B cell (primary cell): Measurements from ENCODE around the gene SNRNP70. TPM values are rescaled to one million over a fixed set of nuclear protein-coding genes. Genes with fewer than 3 reads are reported as not detected.
A peak's percentile ranks its signal among the peaks of the same experiment; 100 is the strongest.

Source experiments
- ATAC-seq: fragments of 200-7000 bp; cut with Tn5 transposase; one replicate; pipeline ENCODE4 v1.10.0; 2021; ENCODE audit warnings: low read depth, mild to moderate bottlenecking, moderate number of reproducible peaks, moderate library complexity
- CTCF ChIA-PET: fragments of 350-600 bp; sonication (Branson Sonifier 250); formaldehyde crosslinking; loops from one replicate; lab custom pipeline; 2021; ENCODE audit warnings: antibody characterized with exemption, inconsistent platforms; lab: Charles Lee
- POLR2A ChIA-PET: fragments of 350-600 bp; sonication (Branson Sonifier 250); formaldehyde crosslinking; loops from one replicate; lab custom pipeline; 2021; ENCODE audit warnings: antibody characterized with exemption; lab: Charles Lee
- DNase-seq: peaks from one replicate; pipeline ENCODE4 v3.0.0; 2013
- H2AFZ ChIP-seq: 2 replicates; pipeline ENCODE4 v1.6.1; 2012; ENCODE audit warnings: mild to moderate bottlenecking, low read depth, low read length; ENCODE audit not compliant: insufficient read depth, poor library complexity, severe bottlenecking
- H3K27ac ChIP-seq, 2 donors: 1 replicate in 1 of 2; 2 replicates in 1 of 2; pipeline ENCODE4 v1.5.1; 2012 to 2013; ENCODE audit warnings: low read length in 2 of 2, mild to moderate bottlenecking in 2 of 2, moderate library complexity in 1 of 2
- H3K27me3 ChIP-seq, 4 experiments: fragments of 200-600 bp in 1 of 4; sonication (generic) in 1 of 4; replicated peaks in 1 of 4; 1 replicate in 2 of 4; 2 replicates in 2 of 4; pipeline versions ENCODE4 v1.6.1 to v1.7.0; 2013 to 2016; ENCODE audit warnings: low read length in 3 of 4, mild to moderate bottlenecking in 2 of 4, mixed read lengths in 1 of 4, moderate library complexity in 1 of 4; ENCODE audit not compliant: insufficient read depth in 4 of 4, control insufficient read depth in 3 of 4; ENCODE audit errors: control extremely low read depth in 1 of 4
- H3K36me3 ChIP-seq, 2 experiments: replicated peaks in 1 of 2; 1 replicate in 1 of 2; 2 replicates in 1 of 2; pipeline versions ENCODE4 v1.6.1 to v1.7.1; 2013; ENCODE audit warnings: low read length in 1 of 2; ENCODE audit not compliant: insufficient read depth in 2 of 2, control insufficient read depth in 1 of 2; ENCODE audit errors: control extremely low read depth in 1 of 2, extremely low read depth in 1 of 2
- H3K4me1 ChIP-seq, 2 donors: fragments of 200-600 bp in 1 of 2; sonication (generic) in 1 of 2; 1 replicate in 1 of 2; 2 replicates in 1 of 2; pipeline versions ENCODE4 v1.5.1 to v1.6.1; 2013 to 2017; ENCODE audit warnings: low read length in 2 of 2; ENCODE audit not compliant: control insufficient read depth in 2 of 2, insufficient read depth in 2 of 2
- H3K4me2 ChIP-seq: replicated peaks from 2 replicates; pipeline ENCODE3; 2012; ENCODE audit warnings: mild to moderate bottlenecking, low read depth, low read length; ENCODE audit not compliant: poor library complexity, severe bottlenecking
- H3K4me3 ChIP-seq, 5 experiments: fragments of 200-600 bp in 1 of 5; sonication (generic) in 1 of 5; 1 replicate in 3 of 5; 2 replicates in 2 of 5; pipeline versions ENCODE4 v1.5.1 to v1.7.0; 2011 to 2016; ENCODE audit warnings: low read length in 4 of 5, mild to moderate bottlenecking in 4 of 5, low read depth in 2 of 5, control low read depth in 1 of 5, moderate library complexity in 1 of 5; ENCODE audit not compliant: insufficient read depth in 1 of 5; ENCODE audit errors: control extremely low read depth in 1 of 5, extremely low read depth in 1 of 5
- H3K79me2 ChIP-seq: fragments of 200-600 bp; sonication (generic); one replicate; pipeline ENCODE4 v1.6.0; 2016; ENCODE audit warnings: low read length; ENCODE audit not compliant: control insufficient read depth, insufficient read depth
- H3K9ac ChIP-seq: fragments of 200-600 bp; sonication (generic); 2 replicates; pipeline ENCODE4 v1.6.1; 2017; ENCODE audit warnings: mild to moderate bottlenecking, low read length, moderate library complexity
- H3K9me3 ChIP-seq, 3 donors: one replicate each; pipeline versions ENCODE4 v1.6.1 to v1.7.1; 2013; ENCODE audit warnings: low read length in 2 of 3; ENCODE audit not compliant: control insufficient read depth in 2 of 3, insufficient read depth in 1 of 3; ENCODE audit errors: control extremely low read depth in 1 of 3
- H4K20me1 ChIP-seq: 2 replicates; pipeline ENCODE4 v1.6.0; 2012; ENCODE audit warnings: mild to moderate bottlenecking, low read length; ENCODE audit not compliant: insufficient read depth, control insufficient read depth, poor library complexity, severe bottlenecking
- H3K27ac Mint-ChIP-seq: one replicate; pipeline ENCODE4 v1.8.0; 2021; ENCODE audit warnings: mixed read lengths
- H3K27me3 Mint-ChIP-seq: one replicate; pipeline ENCODE4 v1.8.0; 2021; ENCODE audit warnings: mixed read lengths
- H3K4me1 Mint-ChIP-seq: one replicate; pipeline ENCODE4 v1.8.0; 2021; ENCODE audit warnings: mixed read lengths
- H3K4me3 Mint-ChIP-seq: one replicate; pipeline ENCODE4 v1.8.0; 2021; ENCODE audit warnings: mixed read lengths
- H3K9me3 Mint-ChIP-seq: one replicate; pipeline ENCODE4 v1.8.0; 2022; ENCODE audit warnings: mixed read lengths; ENCODE audit not compliant: insufficient read depth
- EZH2 ChIP-seq: IDR thresholded peaks from 2 replicates; pipeline ENCODE4 v1.6.1; 2012; ENCODE audit warnings: borderline replicate concordance, low read depth, mild to moderate bottlenecking, moderate library complexity, low read length; ENCODE audit not compliant: insufficient read depth, poor library complexity, severe bottlenecking
- WGBS: methylation state at CpG from one replicate; pipeline ENCODE4 v1.1.5; 2013; ENCODE audit warnings: missing lambda C conversion rate; ENCODE audit not compliant: insufficient coverage; 5-methylcytosine and 5-hydroxymethylcytosine counted together
- intact Hi-C: fragments of 100-400 bp; cut with micrococcal nuclease; formaldehyde crosslinking; loops from one replicate; pipeline ENCODE4 v1.10.0; 2022
- polyA plus RNA-seq: library from polyadenylated mRNA; depleted of rRNA; stranded (reverse); fragments of >200 nt; gene quantifications from 2 replicates; pipeline ENCODE4 v1.2.3, GENCODE V29; 2012
- total RNA-seq, 2 donors: library from RNA; stranded (reverse); fragments of 120-200 nt in 1 of 2; gene quantifications; 1 replicate in 1 of 2; 2 replicates in 1 of 2; pipeline versions ENCODE4 v1.2.3 to v1.2.4, GENCODE V29; 2013 to 2022
- TF ChIP-seq, protein P1 (sequence below): fragments of 200-600 bp; IDR thresholded peaks from one replicate; pipeline ENCODE4 v1.8.0; 2022; ENCODE audit warnings: antibody characterized with exemption, mild to moderate bottlenecking

Gene SNRNP70
- total and polyA plus RNA-seq, 2 donors (not counting 1 experiment from before 2014, with no cell fraction given), result 598 to 954 TPM

DNA sequence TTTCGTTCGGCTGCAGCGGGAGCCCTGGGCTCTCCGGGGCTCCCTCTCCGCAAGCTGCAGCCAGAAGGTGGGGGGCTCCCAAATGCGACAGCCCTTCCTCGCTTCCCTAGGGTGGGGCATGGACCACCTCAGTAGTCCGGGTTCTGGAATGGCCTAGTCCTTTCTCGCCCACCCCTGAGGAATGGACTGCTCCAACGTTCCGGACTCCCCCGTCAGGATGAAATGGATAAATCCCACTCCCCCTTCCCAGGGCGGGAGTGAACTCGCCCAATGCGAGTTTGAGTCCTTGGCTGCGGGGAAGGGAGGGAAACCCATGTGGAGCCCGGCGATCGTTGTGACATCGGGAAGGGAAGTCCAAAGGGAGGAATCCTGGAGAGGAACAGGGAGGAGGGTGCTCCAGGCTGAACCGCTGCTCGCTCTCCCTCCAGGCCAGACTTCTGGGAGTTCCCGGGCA lies 64.4 kb downstream of the SNRNP70 start:
- H3K4me3 Mint-ChIP-seq, result peak overlapping the region; percentile 89
- Histone ChIP-seq H4K20me1 (no peaks in the 10 kb centered on the region), H3K36me3 (no peaks in the 10 kb centered on the region), H3K9me3 (peaks cover 0 to 63% (median 7%) of the 10 kb centered on the region in 3 donors), H3K27me3 (peaks cover 0 to 79% (median 38%) of the 10 kb centered on the region in 4 experiments), H3K4me1 (peaks cover 44 to 48% of the 10 kb centered on the region in 2 donors), H3K27ac (no peak overlapping the region), H3K79me2 (no peaks in the 10 kb centered on the region), H3K9ac (peak overlapping the region; percentile 78), H3K4me2 (peak overlapping the region; percentile 97), H3K4me3 (peak overlapping the region in 4 of 5 experiments; percentile 57 to 76 (median 61)), H2AFZ (peak overlapping the region; percentile 74)
- no peak for TF ChIP-seq EZH2
- TF ChIP-seq, protein P1, sequence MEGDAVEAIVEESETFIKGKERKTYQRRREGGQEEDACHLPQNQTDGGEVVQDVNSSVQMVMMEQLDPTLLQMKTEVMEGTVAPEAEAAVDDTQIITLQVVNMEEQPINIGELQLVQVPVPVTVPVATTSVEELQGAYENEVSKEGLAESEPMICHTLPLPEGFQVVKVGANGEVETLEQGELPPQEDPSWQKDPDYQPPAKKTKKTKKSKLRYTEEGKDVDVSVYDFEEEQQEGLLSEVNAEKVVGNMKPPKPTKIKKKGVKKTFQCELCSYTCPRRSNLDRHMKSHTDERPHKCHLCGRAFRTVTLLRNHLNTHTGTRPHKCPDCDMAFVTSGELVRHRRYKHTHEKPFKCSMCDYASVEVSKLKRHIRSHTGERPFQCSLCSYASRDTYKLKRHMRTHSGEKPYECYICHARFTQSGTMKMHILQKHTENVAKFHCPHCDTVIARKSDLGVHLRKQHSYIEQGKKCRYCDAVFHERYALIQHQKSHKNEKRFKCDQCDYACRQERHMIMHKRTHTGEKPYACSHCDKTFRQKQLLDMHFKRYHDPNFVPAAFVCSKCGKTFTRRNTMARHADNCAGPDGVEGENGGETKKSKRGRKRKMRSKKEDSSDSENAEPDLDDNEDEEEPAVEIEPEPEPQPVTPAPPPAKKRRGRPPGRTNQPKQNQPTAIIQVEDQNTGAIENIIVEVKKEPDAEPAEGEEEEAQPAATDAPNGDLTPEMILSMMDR, result no peak
- no peak for ATAC-seq
- WGBS, result under 1% methylated on average over 17 of the region's 23 CpGs
- no peaks in the 10 kb centered on the region for H3K9me3 Mint-ChIP-seq
- POLR2A ChIA-PET, result interaction anchor here (0.6 to 1.0 kb wide), 2 partner anchors 23 to 253 kb away, joined by 3 to 7 read pairs; no protein-coding TSS in a partner anchor
- CTCF ChIA-PET, result interaction anchor here (1.8 kb wide), 2 partner anchors 35 to 52 kb away, joined by 9 to 10 read pairs; partner anchors contain the start of gene LIN7B
- intact Hi-C loops, result loop anchor here (5.0 to 10.0 kb wide), 2 partner anchors 37 to 55 kb away; partner anchors contain the start of gene LIN7B
- peaks cover 42% of the 10 kb centered on the region for H3K4me1 Mint-ChIP-seq
- no peak overlapping the region for H3K27ac Mint-ChIP-seq
- no peak for DNase-seq
- peaks cover 64% of the 10 kb centered on the region for H3K27me3 Mint-ChIP-seq
